HG03432 (cell line): ENCODE results near the gene AKR1D1.

Experiments
- ATAC-seq: cut with Tn5 transposase; IDR thresholded peaks from one replicate; pipeline ENCODE4 v1.9.1; 2021; ENCODE audit warnings: mild to moderate bottlenecking, moderate library complexity; ENCODE audit not compliant: unreplicated experiment

The AKR1D1 gene

GRCh38 chr7:138161600-138162081 lies 85.4 kb downstream of the AKR1D1 start:
- ATAC-seq: peak; percentile 100

DNA sequence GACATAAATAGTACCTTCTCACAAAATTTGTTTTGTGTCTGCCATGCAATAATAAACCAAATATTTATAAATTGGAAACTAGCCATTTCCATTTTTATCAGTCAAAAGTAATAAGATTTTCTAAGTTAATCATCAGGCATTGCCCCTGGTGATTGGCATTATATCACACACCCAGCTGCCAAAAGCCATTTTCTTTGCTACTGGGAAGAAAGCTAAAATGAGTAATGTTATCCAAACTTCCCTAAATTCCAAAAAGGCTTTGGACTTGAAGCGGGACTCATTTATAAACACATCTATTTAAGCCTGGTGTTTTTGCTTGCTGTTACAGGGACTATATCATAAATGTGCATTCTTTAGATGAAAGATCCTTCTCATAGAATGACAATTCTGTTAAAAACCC lies 86.0 kb downstream of the AKR1D1 start:
- no peak for ATAC-seq

DNA sequence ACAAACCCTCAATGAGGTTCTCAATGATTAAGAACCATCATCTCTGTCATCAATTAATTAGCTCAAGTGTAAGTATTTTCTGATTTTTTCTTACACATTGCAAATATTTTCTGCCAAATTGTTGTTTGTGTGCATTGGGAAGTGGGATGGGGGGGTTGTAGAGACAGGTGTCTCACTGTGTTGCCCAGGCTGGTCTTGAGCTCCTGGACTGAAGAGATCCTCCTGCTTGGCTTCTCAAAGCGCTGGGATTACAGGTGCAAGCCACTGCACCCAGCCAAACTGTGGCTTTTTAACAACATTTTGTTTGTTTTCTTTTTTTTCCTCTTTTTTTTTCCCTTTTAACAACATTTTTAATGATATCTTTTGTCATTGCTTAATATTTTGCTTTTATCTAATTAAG lies 87.5 kb downstream of the AKR1D1 start:
- no peak for ATAC-seq

DNA sequence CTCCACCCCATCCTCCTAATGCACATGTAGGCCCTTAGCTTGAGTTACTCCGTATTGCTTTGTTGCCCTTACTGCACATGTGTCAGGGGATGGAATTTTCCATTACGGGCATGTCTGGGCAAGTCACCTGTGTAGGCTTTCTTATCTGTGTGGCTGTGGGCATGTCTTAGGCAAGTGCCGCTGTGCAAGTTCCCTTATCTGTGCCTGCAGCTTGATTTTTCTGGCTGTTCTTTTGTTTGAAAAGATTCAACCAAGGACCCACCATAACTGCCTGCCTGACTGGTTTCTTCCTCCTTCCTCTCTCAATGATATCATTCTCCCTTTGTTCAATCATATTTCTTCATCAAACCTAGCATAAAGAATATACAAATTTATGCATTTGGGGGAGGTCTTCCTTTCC lies 88.5 kb downstream of the AKR1D1 start:
- ATAC-seq: no peak

DNA sequence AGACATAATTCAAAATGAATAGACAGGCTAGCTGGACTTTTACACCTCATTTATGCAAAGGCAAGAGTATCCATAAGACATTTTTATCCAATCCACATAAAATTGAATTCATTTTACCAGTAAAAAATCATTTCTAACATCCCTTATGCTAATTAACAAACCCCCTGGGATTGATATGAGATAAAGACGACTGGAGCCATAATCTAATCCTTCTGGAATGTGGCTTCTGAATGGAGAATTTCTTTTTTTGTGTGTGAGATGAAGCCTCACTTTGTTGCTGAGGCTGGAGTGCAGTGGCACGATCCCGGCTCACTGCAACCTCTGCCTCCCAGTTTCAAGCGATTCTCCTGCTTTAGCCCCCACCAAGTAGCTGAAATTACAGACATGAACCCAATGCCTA lies 90.4 kb downstream of the AKR1D1 start:
- ATAC-seq: no peak

- no peak for ATAC-seq
Observed at GRCh38 chr7:138167222-138167621, 91.0 kb downstream of the AKR1D1 start.

DNA sequence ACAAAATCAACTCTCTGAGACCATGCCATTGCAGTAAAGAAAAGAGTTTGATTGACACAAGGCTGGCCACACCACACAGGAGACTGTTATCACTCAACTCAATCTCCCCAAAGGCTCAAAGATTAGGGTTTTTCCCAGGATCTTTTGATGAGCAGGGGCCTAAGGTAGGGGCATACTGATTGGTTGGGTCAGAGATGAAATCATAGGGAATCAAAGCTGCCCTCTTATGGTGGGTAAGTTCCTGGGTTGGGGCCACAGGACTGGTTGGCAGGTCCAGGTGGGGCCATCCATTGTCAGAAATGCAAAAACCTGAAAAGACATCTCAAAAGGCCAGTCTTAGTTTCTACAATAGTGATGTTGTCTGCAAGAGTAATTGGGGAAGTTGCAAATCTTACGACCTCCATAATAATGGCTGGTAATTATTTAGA lies 91.6 kb downstream of the AKR1D1 start:
- ATAC-seq: no peak
